SK-N-SH (cell line): ENCODE results near the gene ELFN2. TPM values are rescaled to one million over a fixed set of nuclear protein-coding genes. Genes with fewer than 3 reads are reported as not detected.
A peak's percentile ranks its signal among the peaks of the same experiment; 100 is the strongest.

Experiments
- CTCF ChIA-PET: fragments of 300-600, 350-600 bp; formaldehyde crosslinking; extraction: SDS; loops from one replicate; lab custom pipeline; 2021; lab: Yijun Ruan, JAX
- POLR2A ChIA-PET: fragments of 350-600 bp; sonication (Branson Sonifier 250); formaldehyde crosslinking; extraction: SDS; loops from one replicate; lab custom pipeline; 2020; ENCODE audit warnings: antibody characterized with exemption, inconsistent platforms; lab: Yijun Ruan, JAX
- DNase-seq: peaks from one replicate; pipeline ENCODE4 v3.0.0; 2012
- H2AFZ ChIP-seq: fragments of 200-600 bp; sonication (generic); 2 replicates; pipeline ENCODE4 v1.8.1; 2016; ENCODE audit warnings: antibody characterized with exemption, mild to moderate bottlenecking, low read depth
- H3F3A ChIP-seq: fragments of 200-600 bp; sonication (generic); replicated peaks from 2 replicates; pipeline ENCODE3; 2016; ENCODE audit warnings: antibody characterized with exemption, mild to moderate bottlenecking; ENCODE audit not compliant: insufficient read depth
- H3K27ac ChIP-seq, 2 experiments: fragments of 200-500 bp in 1 of 2; fragments of 200-600 bp in 1 of 2; sonication (Bioruptor generic) in 1 of 2; sonication (generic), shearing (Covaris generic) in 1 of 2; 2 replicates each; pipeline versions ENCODE4 v1.5.1 to v1.6.1; 2014 to 2016; ENCODE audit warnings: low read depth in 2 of 2, inconsistent platforms in 1 of 2, low read length in 1 of 2, mild to moderate bottlenecking in 1 of 2, mixed read lengths in 1 of 2
- H3K27me3 ChIP-seq: fragments of 200-600 bp; sonication (generic), shearing (Covaris generic); 2 replicates; pipeline ENCODE4 v1.6.1; 2016; ENCODE audit warnings: mixed run types; ENCODE audit not compliant: insufficient read depth
- H3K36me3 ChIP-seq, 2 experiments: fragments of 200-500 bp in 1 of 2; fragments of 200-600 bp in 1 of 2; sonication (Bioruptor generic) in 1 of 2; sonication (generic) in 1 of 2; replicated peaks in 1 of 2; 2 replicates each; pipeline versions ENCODE3 to v1.5.1; 2014 to 2016; ENCODE audit warnings: low read length in 1 of 2, mild to moderate bottlenecking in 1 of 2; ENCODE audit not compliant: insufficient read depth in 2 of 2, control insufficient read depth in 1 of 2
- H3K4me1 ChIP-seq, 2 experiments: fragments of 200-500 bp in 1 of 2; fragments of 200-600 bp in 1 of 2; sonication (Bioruptor generic) in 1 of 2; sonication (generic), shearing (Covaris generic) in 1 of 2; 2 replicates each; pipeline versions ENCODE4 v1.5.1 to v1.6.1; 2014 to 2016; ENCODE audit warnings: low read depth in 1 of 2, low read length in 1 of 2, mixed run types in 1 of 2; ENCODE audit not compliant: insufficient read depth in 2 of 2, control insufficient read depth in 1 of 2
- H3K4me2 ChIP-seq: fragments of 200-600 bp; sonication (generic), shearing (Covaris generic); 2 replicates; pipeline ENCODE4 v1.6.1; 2017; ENCODE audit warnings: mixed run types
- H3K4me3 ChIP-seq, 2 experiments: fragments of 200-500 bp in 1 of 2; fragments of 200-600 bp in 1 of 2; sonication (Bioruptor generic) in 1 of 2; sonication (generic), shearing (Covaris generic) in 1 of 2; 2 replicates each; pipeline versions ENCODE4 v1.5.1 to v1.8.1; 2014 to 2016; ENCODE audit warnings: low read depth in 2 of 2, inconsistent platforms in 1 of 2, low read length in 1 of 2, mild to moderate bottlenecking in 1 of 2, mixed read lengths in 1 of 2, moderate library complexity in 1 of 2
- H3K79me2 ChIP-seq: fragments of 200-600 bp; sonication (generic); 2 replicates; pipeline ENCODE4 v1.8.1; 2017; ENCODE audit warnings: mild to moderate bottlenecking; ENCODE audit not compliant: insufficient read depth
- H3K9ac ChIP-seq: fragments of 200-600 bp; sonication (generic); 2 replicates; pipeline ENCODE4 v1.6.1; 2017; ENCODE audit warnings: mixed run types
- H3K9me2 ChIP-seq: fragments of 200-600 bp; sonication (generic); 2 replicates; pipeline ENCODE4 v1.6.1; 2017; ENCODE audit warnings: mixed run types
- H3K9me3 ChIP-seq: fragments of 200-600 bp; sonication (generic); 2 replicates; pipeline ENCODE4 v1.6.1; 2017; ENCODE audit warnings: mixed run types, mild to moderate bottlenecking, moderate library complexity
- H4K20me1 ChIP-seq: fragments of 200-600 bp; sonication (generic); 2 replicates; pipeline ENCODE4 v1.6.1; 2017; ENCODE audit warnings: mild to moderate bottlenecking, mixed run types; ENCODE audit not compliant: insufficient read depth
- EP300 ChIP-seq, 2 experiments: IDR thresholded peaks; 2 replicates each; pipeline versions ENCODE4 v1.4.0 to v1.6.1; 2012; ENCODE audit warnings: borderline replicate concordance in 1 of 2, low read depth in 1 of 2, low read length in 1 of 2
- EZH2phosphoT487 ChIP-seq: fragments of 200-600 bp; sonication (generic); IDR thresholded peaks from 2 replicates; pipeline ENCODE4 v1.6.1; 2017; ENCODE audit warnings: low read depth, mixed run types, mild to moderate bottlenecking, antibody characterized with exemption, moderate library complexity, borderline replicate concordance
- FOSL2 ChIP-seq: IDR thresholded peaks from 2 replicates; pipeline ENCODE4 v1.4.0; 2012; ENCODE audit warnings: low read depth, mild to moderate bottlenecking, moderate library complexity, borderline replicate concordance
- FOXJ3 ChIP-seq: sonication (generic); formaldehyde crosslinking; IDR thresholded peaks from 2 replicates; pipeline ENCODE4 v1.5.1; 2020; ENCODE audit warnings: mild to moderate bottlenecking, missing genetic modification reagents
- FOXM1 ChIP-seq: IDR thresholded peaks from 2 replicates; pipeline ENCODE4 v1.4.0; 2012; ENCODE audit warnings: low read depth, mild to moderate bottlenecking
- GATA2 ChIP-seq: sonication (generic); formaldehyde crosslinking; IDR thresholded peaks from 2 replicates; pipeline ENCODE4 v1.5.0; 2020; ENCODE audit warnings: mild to moderate bottlenecking, missing genetic modification reagents
- MXI1 ChIP-seq: IDR thresholded peaks from 2 replicates; pipeline ENCODE4 v1.6.1; 2012; ENCODE audit warnings: mild to moderate bottlenecking, low read depth, low read length, improper control_type of control experiment
- NFIC ChIP-seq: IDR thresholded peaks from 2 replicates; pipeline ENCODE4 v1.4.0; 2012; ENCODE audit warnings: borderline replicate concordance
- RXRA ChIP-seq: IDR thresholded peaks from 2 replicates; pipeline ENCODE4 v1.4.0; 2012; ENCODE audit warnings: low read depth, mild to moderate bottlenecking, borderline replicate concordance
- SMC3 ChIP-seq: IDR thresholded peaks from 2 replicates; pipeline ENCODE4 v1.6.1; 2012; ENCODE audit warnings: low read depth, low read length, improper control_type of control experiment
- TAF1 ChIP-seq: IDR thresholded peaks from 2 replicates; pipeline ENCODE4 v1.6.1; 2012; ENCODE audit warnings: low read depth, mild to moderate bottlenecking, low read length, moderate library complexity, borderline replicate concordance
- TCF12 ChIP-seq: IDR thresholded peaks from 2 replicates; pipeline ENCODE4 v1.4.0; 2012
- TEAD4 ChIP-seq: IDR thresholded peaks from 2 replicates; pipeline ENCODE4 v1.4.0; 2012; ENCODE audit warnings: mild to moderate bottlenecking, borderline replicate concordance; ENCODE audit not compliant: insufficient read depth
- whole genome bisulfite sequencing: methylation state at CpG from one replicate; pipeline ENCODE4 v1.1.6; 2017; ENCODE audit warnings: low lambda C conversion rate; 5-methylcytosine and 5-hydroxymethylcytosine counted together
- polyA plus RNA-seq, 3 experiments: library from polyadenylated mRNA; depleted of rRNA; stranded (reverse); fragments of >200 nt; gene quantifications; 2 replicates each; pipeline ENCODE4 v1.2.3, GENCODE V29; 2012
- TF ChIP-seq, protein P1 (sequence below): fragments of 150-350 bp; IDR thresholded peaks from 2 replicates; pipeline ENCODE4 v1.6.1; 2017; ENCODE audit warnings: antibody characterized with exemption, low read length, low read depth, borderline replicate concordance
- TF ChIP-seq, protein P2 (sequence below): IDR thresholded peaks from 2 replicates; pipeline ENCODE4 v1.4.0; 2012; ENCODE audit warnings: low read depth, borderline replicate concordance

ELFN2 gene
- polyA plus RNA-seq, 1 of the 3 experiments (the other 2 are of a cell fraction) = 2.8 TPM

DNA sequence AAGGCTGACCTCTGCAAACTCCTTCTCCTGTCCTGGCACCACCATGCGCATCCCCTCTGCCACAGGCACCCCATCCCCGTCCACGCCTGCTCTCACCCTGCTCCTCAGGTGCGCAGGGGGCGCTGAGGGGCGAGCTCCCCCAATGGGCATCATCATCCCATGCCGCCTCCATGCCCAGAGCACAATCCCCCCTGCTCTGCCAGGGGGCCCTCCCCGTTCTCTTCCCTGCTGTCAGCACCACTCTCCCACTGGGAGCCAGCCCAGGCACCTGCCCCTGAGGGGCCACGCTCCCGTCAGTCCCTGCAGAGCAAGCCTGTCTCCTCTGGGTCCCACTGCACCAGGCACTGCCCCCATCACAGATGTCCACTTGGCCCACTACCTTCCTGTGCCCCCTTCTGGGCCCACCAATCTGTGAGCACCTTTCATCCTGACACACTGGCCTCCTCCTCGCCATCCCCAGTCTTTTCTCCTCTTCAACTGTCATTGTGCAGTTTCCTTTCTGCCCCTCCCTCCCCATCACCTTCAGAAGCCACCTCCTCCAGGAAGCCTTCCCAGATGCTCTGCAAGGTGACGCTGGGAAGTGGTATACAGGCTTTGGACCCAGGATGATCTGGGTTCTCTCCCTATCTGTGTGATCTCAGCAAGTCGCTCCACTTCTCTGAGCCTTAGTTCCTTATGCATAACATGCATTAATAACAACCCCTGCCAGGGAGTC lies 82.4 kb downstream of the ELFN2 start:
- Histone ChIP-seq H3K36me3 (no peaks in the 10 kb centered on the region), H3K27ac (peak overlapping the region in 1 of 2 experiments; percentile 51; a peak in 2 of 4 replicates), H3K4me3 (no peak overlapping the region), H3K4me2 (no peak overlapping the region), H3K79me2 (no peaks in the 10 kb centered on the region), H3K27me3 (no peaks in the 10 kb centered on the region), H2AFZ (no peak overlapping the region), H3K9ac (no peak overlapping the region), H3K9me3 (no peaks in the 10 kb centered on the region), H3K9me2 (no peaks in the 10 kb centered on the region), H3K4me1 (peaks cover 5 to 26% of the 10 kb centered on the region in 2 experiments; a peak in 1 of 4 replicates), H4K20me1 (no peaks in the 10 kb centered on the region)
- CTCF ChIA-PET = interaction anchor here (1.5 to 2.1 kb wide), 2 partner anchors 84 kb away, joined by 6 to 8 read pairs; no protein-coding TSS in a partner anchor
- DNase-seq = no peak
- 94% methylated on average over 12 of the region's 13 CpGs for WGBS
- TF ChIP-seq TCF12 = no peak
- no peak for TF ChIP-seq FOXM1
- TF ChIP-seq SMC3 = no peak
- TF ChIP-seq EP300 (IDR thresholded peaks at IDR 0.05; ENCODE audit: borderline replicate concordance in 1 of 2, low read depth in 1 of 2, low read length in 1 of 2) = no peak
- no peak for TF ChIP-seq NFIC
- TF ChIP-seq, all 33 proteins: peak for 0
- H3F3A ChIP-seq = no peaks in the 10 kb centered on the region
- POLR2A ChIA-PET = no interaction called here

DNA sequence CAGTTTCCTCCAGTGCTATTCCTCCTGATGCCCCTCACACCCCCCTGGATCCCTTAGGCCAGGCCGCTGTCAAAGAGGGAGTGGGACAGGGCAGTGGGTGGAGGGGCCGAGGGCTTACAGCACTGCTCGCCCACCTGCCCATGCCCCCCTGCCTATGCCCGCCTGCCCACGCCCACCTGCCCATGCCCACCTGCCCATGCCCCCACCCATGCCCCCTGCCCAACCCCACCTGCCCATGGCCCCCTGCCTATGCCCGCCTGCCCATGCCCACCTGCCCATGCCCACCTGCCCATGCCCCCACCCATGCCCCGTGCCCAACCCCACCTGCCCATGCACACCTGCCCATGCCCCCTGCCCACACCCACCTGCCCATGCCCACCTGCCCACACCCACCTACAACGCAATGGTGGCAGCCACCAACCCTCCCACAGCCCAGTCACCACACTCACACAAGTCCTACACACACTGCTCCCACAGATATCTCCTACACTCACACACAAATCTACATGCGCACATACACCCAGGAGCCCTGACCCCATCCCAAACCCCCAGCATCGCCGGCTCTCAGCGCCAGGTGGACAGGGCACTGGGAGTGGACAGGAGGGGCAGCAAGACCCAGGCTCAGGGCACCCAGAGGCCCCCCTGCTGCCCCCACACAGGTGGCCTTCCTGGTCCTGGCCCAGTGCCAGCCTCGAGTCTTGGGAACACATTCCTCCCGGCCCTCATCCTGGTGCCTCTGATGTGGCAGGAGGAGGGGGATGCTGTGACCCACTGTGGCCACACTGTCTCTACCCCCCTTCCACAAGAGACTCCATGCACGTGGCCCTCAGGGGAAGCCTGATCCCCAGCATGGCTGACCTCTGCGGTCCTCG lies 83.2 kb downstream of the ELFN2 start:
- Histone ChIP-seq H3K4me1 (peaks cover 5 to 26% of the 10 kb centered on the region in 2 experiments; a peak in 1 of 4 replicates), H3K4me2 (no peak overlapping the region), H3K27ac (no peak overlapping the region; a peak in 1 of 4 replicates), H4K20me1 (no peaks in the 10 kb centered on the region), H2AFZ (no peak overlapping the region), H3K36me3 (no peaks in the 10 kb centered on the region), H3K79me2 (no peaks in the 10 kb centered on the region), H3K9me2 (no peaks in the 10 kb centered on the region), H3K9ac (no peak overlapping the region), H3F3A (no peaks in the 10 kb centered on the region), H3K27me3 (no peaks in the 10 kb centered on the region), H3K4me3 (no peak overlapping the region), H3K9me3 (no peaks in the 10 kb centered on the region)
- DNase-seq = no peak
- 76% methylated on average over 16 of the region's 17 CpGs for whole genome bisulfite sequencing
- ChIA-PET POLR2A (no interaction called here), CTCF (interaction anchor here (1.5 kb wide), 1 partner anchor 85 kb away, joined by 6 read pairs; no protein-coding TSS in a partner anchor)
- TF ChIP-seq MXI1 = no peak
- TF ChIP-seq, protein P1, sequence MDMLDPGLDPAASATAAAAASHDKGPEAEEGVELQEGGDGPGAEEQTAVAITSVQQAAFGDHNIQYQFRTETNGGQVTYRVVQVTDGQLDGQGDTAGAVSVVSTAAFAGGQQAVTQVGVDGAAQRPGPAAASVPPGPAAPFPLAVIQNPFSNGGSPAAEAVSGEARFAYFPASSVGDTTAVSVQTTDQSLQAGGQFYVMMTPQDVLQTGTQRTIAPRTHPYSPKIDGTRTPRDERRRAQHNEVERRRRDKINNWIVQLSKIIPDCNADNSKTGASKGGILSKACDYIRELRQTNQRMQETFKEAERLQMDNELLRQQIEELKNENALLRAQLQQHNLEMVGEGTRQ = no peak

DNA sequence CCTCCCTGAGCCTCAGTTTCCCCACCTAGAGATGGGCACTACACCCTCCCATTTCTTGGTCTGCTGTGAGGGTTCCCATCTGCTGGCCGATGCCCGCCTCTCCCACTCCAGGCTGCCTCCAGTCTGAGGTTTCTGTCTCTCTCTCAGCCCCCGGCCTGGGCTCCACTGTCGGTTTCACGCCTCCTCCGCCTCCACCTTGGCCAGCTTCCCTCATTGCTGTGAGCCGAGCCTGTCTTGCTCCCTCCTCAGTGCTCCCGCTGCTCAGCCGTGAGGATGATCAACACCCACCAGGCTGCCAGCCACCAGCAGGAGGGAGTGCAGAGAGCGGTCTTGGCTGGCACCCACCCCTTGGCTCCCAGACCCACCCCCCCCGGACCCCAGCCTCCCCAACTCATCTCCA lies 83.9 kb downstream of the ELFN2 start:
- H3K27ac ChIP-seq = no peak overlapping the region
- no peak overlapping the region for H3K4me2 ChIP-seq
- peaks cover 5 to 26% of the 10 kb centered on the region in 2 experiments; a peak in 1 of 4 replicates for H3K4me1 ChIP-seq
- no peak for DNase-seq
- H2AFZ ChIP-seq = no peak overlapping the region
- no peaks in the 10 kb centered on the region for H3K79me2 ChIP-seq
- ChIA-PET POLR2A (no interaction called here), CTCF (interaction anchor here (1.5 kb wide), 1 partner anchor 86 kb away, joined by 6 read pairs; no protein-coding TSS in a partner anchor)
- no peaks in the 10 kb centered on the region for H3K9me3 ChIP-seq
- WGBS = 72% methylated on average over 11 of the region's 11 CpGs
- H3K27me3 ChIP-seq = no peaks in the 10 kb centered on the region
- no peak overlapping the region for H3K4me3 ChIP-seq
- H4K20me1 ChIP-seq = no peaks in the 10 kb centered on the region
- no peaks in the 10 kb centered on the region for H3K36me3 ChIP-seq
- H3K9ac ChIP-seq = no peak overlapping the region
- H3K9me2 ChIP-seq = no peaks in the 10 kb centered on the region
- H3F3A ChIP-seq = no peaks in the 10 kb centered on the region
- TF ChIP-seq TEAD4 (no peak), TCF12 (no peak), RXRA (no peak), EZH2phosphoT487 (no peak), FOXJ3 (CRISPR knock-in tag) (no peak), FOSL2 (no peak), EP300 (IDR thresholded peaks at IDR 0.05; ENCODE audit: borderline replicate concordance in 1 of 2, low read depth in 1 of 2, low read length in 1 of 2) (no peak), SMC3 (no peak), GATA2 (no peak), TAF1 (no peak)
- TF ChIP-seq, protein P1 = no peak
- TF ChIP-seq, protein P2, sequence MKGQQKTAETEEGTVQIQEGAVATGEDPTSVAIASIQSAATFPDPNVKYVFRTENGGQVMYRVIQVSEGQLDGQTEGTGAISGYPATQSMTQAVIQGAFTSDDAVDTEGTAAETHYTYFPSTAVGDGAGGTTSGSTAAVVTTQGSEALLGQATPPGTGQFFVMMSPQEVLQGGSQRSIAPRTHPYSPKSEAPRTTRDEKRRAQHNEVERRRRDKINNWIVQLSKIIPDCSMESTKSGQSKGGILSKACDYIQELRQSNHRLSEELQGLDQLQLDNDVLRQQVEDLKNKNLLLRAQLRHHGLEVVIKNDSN = no peak
